A549 (cell line): ENCODE data around the gene ARHGAP18.

Source experiments
- CTCF ChIP-seq: fragments of >200 bp; sonication (Bioruptor Twin); formaldehyde crosslinking; IDR thresholded peaks from 3 replicates; pipeline ENCODE4 v1.5.1; 2016
- ELK1 ChIP-seq: fragments of 150-350 bp; IDR thresholded peaks from 2 replicates; pipeline ENCODE4 v1.6.1; 2014; ENCODE audit warnings: low read depth, mild to moderate bottlenecking, low read length
- ESRRA ChIP-seq: fragments of 150-350 bp; IDR thresholded peaks from 2 replicates; pipeline ENCODE4 v1.6.1; 2014; ENCODE audit warnings: mild to moderate bottlenecking, low read length, borderline replicate concordance
- HMGXB4 ChIP-seq: fragments of 250-450 bp; sonication (Bioruptor Pico); IDR thresholded peaks from 2 replicates; pipeline ENCODE4 v1.5.0; 2021; ENCODE audit warnings: mild to moderate bottlenecking, moderate library complexity, borderline replicate concordance
- MAX ChIP-seq: IDR thresholded peaks from 2 replicates; pipeline ENCODE4 v1.6.1; 2012
- POLR2A ChIP-seq: IDR thresholded peaks from 2 replicates; pipeline ENCODE4 v1.6.1; 2012; ENCODE audit warnings: mild to moderate bottlenecking, low read length
- RAD21 ChIP-seq, 2 experiments: fragments of >200 bp in 1 of 2; sonication (Bioruptor Twin) in 1 of 2; formaldehyde crosslinking in 1 of 2; IDR thresholded peaks in 1 of 2; conservative IDR thresholded peaks in 1 of 2; 2 replicates in 1 of 2; 3 replicates in 1 of 2; pipeline ENCODE4 v1.6.1; 2012 to 2018; ENCODE audit warnings: inconsistent platforms in 1 of 2
- RNF2 ChIP-seq: fragments of 200-600 bp; sonication (generic); IDR thresholded peaks from 2 replicates; pipeline ENCODE4 v1.6.1; 2016; ENCODE audit warnings: low read depth, mild to moderate bottlenecking, antibody characterized with exemption, moderate library complexity, borderline replicate concordance
- TP53 ChIP-seq: fragments of 250-450 bp; sonication (Bioruptor Pico); IDR thresholded peaks from 2 replicates; pipeline ENCODE4 v1.5.0; 2021; ENCODE audit warnings: mild to moderate bottlenecking, moderate library complexity

GRCh38 chr6:129620234-129620610 is 89.8 kb downstream of the ARHGAP18 start:
- TF ChIP-seq CTCF (no peak), ESRRA (no peak), HMGXB4 (CRISPR knock-in tag) (no peak), TP53 (CRISPR knock-in tag) (no peak), RAD21 (conservative IDR thresholded peaks at IDR 0.05 in 1 of 2, IDR thresholded peaks at IDR 0.05 in 1 of 2) (no peak), MAX (no peak), ELK1 (no peak), POLR2A (no peak), RNF2 (no peak)
